ENCODE measurements around the gene ZNF277.

DNA sequence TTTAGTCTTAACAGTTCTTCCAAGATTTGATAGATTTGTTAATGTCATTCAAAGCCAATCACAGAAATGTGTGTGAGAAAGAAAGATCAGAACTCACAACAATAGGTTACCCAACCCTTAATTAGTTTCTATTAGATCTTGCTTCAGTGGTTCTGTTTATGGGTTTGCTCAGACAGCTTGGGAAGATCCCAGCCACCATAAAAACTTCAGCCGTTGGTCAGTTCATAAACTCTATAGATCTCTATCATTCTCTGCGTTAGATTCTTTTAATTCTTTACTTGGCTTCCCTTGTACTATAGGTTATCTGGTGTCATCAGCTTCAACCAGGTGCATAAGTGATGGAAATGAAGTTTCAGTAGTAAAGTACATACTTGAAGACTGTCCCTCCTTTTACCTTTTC lies 54.4 kb downstream of the ZNF277 start:
- TF ChIP-seq EZH2 (IDR thresholded peaks at IDR 0.05; ENCODE audit: borderline replicate concordance, low read depth, low read length, severe bottlenecking), result no peak
- TF ChIP-seq POLR2AphosphoS5 (IDR thresholded peaks at IDR 0.05; ENCODE audit: insufficient read depth, low read depth, low read length), result no peak
- TF ChIP-seq CTCF (IDR thresholded peaks at IDR 0.05; ENCODE audit: extremely low read depth in 1 of 2, insufficient read depth in 1 of 2, low read depth in 1 of 2, low read length in 2 of 2), result no peak

Measured in endothelial cell of umbilical vein (primary cell).